ENCODE data around the gene HBG1.

The HBG1 gene

DNA sequence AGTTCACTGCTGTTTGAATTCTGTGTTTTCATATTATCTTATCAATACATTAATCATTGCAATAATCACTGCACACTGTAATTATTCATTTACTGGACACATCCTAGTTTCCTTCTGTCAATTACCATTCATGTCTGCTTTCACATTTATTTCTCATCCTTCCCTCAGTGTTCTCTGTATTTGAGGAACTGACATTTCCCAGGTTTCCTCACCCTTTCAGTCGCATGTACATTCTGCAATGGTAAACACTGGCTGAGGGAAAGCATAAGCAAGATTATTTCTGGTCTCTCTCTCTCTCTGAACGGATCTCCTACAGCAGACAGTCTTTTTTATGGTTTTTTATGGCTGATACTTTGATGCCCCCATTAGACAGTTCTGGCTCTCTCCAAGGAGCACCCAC lies 11.2 kb downstream of the HBG1 start:
- no peaks in the 10 kb centered on the region for H3K4me1 ChIP-seq
- TF ChIP-seq, protein P1, sequence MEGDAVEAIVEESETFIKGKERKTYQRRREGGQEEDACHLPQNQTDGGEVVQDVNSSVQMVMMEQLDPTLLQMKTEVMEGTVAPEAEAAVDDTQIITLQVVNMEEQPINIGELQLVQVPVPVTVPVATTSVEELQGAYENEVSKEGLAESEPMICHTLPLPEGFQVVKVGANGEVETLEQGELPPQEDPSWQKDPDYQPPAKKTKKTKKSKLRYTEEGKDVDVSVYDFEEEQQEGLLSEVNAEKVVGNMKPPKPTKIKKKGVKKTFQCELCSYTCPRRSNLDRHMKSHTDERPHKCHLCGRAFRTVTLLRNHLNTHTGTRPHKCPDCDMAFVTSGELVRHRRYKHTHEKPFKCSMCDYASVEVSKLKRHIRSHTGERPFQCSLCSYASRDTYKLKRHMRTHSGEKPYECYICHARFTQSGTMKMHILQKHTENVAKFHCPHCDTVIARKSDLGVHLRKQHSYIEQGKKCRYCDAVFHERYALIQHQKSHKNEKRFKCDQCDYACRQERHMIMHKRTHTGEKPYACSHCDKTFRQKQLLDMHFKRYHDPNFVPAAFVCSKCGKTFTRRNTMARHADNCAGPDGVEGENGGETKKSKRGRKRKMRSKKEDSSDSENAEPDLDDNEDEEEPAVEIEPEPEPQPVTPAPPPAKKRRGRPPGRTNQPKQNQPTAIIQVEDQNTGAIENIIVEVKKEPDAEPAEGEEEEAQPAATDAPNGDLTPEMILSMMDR (IDR thresholded peaks at IDR 0.05; ENCODE audit: low read depth, low read length): no peak
- H3K4me3 ChIP-seq (ENCODE audit: low read depth, low read length): no peak overlapping the region
- H3K27me3 ChIP-seq: no peaks in the 10 kb centered on the region
- H3K36me3 ChIP-seq: no peaks in the 10 kb centered on the region
- no peak for DNase-seq
- H3K9me3 ChIP-seq: no peaks in the 10 kb centered on the region

DNA sequence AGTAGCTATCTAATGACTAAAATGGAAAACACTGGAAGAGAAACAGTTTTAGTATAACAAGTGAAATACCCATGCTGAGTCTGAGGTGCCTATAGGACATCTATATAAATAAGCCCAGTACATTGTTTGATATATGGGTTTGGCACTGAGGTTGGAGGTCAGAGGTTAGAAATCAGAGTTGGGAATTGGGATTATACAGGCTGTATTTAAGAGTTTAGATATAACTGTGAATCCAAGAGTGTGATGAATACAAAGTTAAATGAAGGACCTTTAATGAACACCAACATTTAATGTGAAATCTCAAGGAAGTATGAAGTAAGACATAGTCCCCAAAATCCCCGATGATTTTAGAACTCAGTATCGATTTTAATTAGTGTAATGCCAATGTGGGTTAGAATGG lies 12.2 kb downstream of the HBG1 start:
- Histone ChIP-seq H3K4me1 (no peaks in the 10 kb centered on the region), H3K4me3 (ENCODE audit: low read depth, low read length) (no peak overlapping the region), H3K36me3 (no peaks in the 10 kb centered on the region), H3K27me3 (no peaks in the 10 kb centered on the region), H3K9me3 (no peaks in the 10 kb centered on the region)
- no peak for DNase-seq
- TF ChIP-seq, protein P1 (IDR thresholded peaks at IDR 0.05; ENCODE audit: low read depth, low read length): no peak

DNA sequence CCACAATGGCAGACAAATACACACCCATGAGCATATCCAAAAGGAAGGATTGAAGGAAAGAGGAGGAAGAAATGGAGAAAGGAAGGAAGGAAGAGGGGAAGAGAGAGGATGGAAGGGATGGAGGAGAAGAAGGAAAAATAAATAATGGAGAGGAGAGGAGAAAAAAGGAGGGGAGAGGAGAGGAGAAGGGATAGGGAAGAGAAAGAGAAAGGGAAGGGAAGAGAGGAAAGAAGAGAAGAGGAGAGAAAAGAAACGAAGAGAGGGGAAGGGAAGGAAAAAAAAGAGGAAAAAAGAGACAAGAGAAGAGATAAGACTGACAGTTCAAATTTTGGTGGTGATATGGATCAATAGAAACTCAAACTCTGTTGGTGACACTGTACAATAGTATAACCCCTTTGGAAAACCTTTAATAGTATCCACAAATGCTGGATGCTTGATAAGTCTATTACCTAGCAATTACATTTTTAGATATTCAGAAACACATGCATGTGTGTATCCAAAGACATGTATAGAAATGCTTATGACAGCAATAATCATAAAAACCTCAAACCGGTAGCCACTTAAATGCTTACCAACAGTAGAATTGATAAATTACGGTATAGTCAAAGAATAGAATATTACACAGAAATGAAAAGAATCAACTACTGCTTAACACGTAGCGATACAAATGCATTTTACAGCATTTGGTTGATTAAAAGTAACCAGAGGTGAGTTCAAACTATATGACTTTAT lies 14.1 kb downstream of the HBG1 start:
- H3K36me3 ChIP-seq: no peaks in the 10 kb centered on the region
- no peak overlapping the region for H3K4me3 ChIP-seq (ENCODE audit: low read depth, low read length)
- no peaks in the 10 kb centered on the region for H3K4me1 ChIP-seq
- TF ChIP-seq, protein P1 (IDR thresholded peaks at IDR 0.05; ENCODE audit: low read depth, low read length): no peak
- no peaks in the 10 kb centered on the region for H3K27me3 ChIP-seq
- H3K9me3 ChIP-seq: no peaks in the 10 kb centered on the region
- no peak for DNase-seq

DNA sequence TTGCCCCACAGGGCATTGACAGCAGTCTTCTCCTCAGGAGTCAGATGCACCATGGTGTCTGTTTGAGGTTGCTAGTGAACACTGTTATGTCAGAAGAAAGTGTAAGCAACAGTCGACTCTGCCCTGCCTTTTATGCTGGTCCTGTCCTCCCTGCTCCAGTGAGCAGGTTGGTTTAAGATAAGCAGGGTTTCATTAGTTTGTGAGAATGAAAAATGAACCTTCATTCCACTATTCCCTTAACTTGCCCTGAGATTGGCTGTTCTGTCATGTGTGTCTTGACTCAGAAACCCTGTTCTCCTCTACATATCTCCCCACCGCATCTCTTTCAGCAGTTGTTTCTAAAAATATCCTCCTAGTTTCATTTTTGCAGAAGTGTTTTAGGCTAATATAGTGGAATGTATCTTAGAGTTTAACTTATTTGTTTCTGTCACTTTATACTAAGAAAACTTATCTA lies 15.2 kb downstream of the HBG1 start, which contains the start of gene HBD:
TSS of gene HBD (minus strand) at position 103 of the 454 bp plus-strand sequence. CDS start at position 53, 50 bp downstream.
- TF ChIP-seq, protein P1 (IDR thresholded peaks at IDR 0.05; ENCODE audit: low read depth, low read length): no peak
- H3K36me3 ChIP-seq: no peaks in the 10 kb centered on the region
- H3K4me3 ChIP-seq (ENCODE audit: low read depth, low read length): no peak within 1 kb of the TSS
- no peak for DNase-seq
- H3K9me3 ChIP-seq: no peaks in the 10 kb centered on the region
- no peaks in the 10 kb centered on the region for H3K4me1 ChIP-seq
- H3K27me3 ChIP-seq: no peaks in the 10 kb centered on the region

DNA sequence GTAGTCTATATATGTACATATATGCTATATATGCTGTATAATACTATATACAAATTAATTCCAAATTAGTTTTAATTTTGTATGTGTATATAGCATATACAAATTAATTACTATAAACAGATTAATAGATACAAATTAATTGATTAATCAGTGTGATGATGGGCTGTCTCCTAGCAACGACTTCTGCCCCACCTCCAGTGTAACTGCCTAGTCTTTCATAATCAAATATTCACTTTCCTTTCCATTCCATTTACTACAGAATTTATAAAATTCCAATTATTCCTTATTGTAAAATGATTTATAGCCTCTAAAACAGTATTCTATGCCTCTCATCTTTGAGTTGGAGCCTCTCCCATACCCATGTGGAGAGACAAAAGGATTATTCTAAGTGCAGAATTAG lies 16.4 kb downstream of the HBG1 start:
- no peak for DNase-seq

DNA sequence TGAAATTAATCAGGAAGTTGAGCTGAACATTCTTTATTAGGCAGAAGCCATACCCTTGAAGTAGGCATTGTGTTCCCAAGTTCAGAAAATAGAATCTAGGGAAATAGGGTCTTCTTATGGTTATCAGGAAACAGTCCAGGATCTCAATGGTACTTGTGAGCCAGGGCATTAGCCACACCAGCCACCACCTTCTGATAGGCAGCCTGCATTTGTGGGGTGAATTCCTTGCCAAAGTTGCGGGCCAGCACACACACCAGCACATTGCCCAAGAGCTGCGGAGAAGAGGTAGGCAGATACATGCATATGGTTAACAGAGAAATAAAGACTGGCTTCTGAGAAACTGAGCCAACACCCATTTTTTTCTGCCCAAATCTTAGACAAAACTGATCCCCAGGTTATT lies 16.8 kb downstream of the HBG1 start:
- H3K4me3 ChIP-seq (ENCODE audit: low read depth, low read length): no peak overlapping the region
- H3K9me3 ChIP-seq: no peaks in the 10 kb centered on the region
- H3K27me3 ChIP-seq: no peaks in the 10 kb centered on the region
- TF ChIP-seq, protein P1 (IDR thresholded peaks at IDR 0.05; ENCODE audit: low read depth, low read length): no peak
- H3K36me3 ChIP-seq: no peaks in the 10 kb centered on the region
- no peaks in the 10 kb centered on the region for H3K4me1 ChIP-seq
- DNase-seq: no peak

More for the DNA sequence above, 16.4 kb downstream of the HBG1 start:
- Histone ChIP-seq H3K27me3 (no peaks in the 10 kb centered on the region), H3K9me3 (no peaks in the 10 kb centered on the region), H3K4me1 (no peaks in the 10 kb centered on the region), H3K36me3 (no peaks in the 10 kb centered on the region), H3K4me3 (ENCODE audit: low read depth, low read length) (no peak overlapping the region)
- TF ChIP-seq, protein P1 (IDR thresholded peaks at IDR 0.05; ENCODE audit: low read depth, low read length): no peak
